ENCODE measurements around the gene RAD51B.

DNA sequence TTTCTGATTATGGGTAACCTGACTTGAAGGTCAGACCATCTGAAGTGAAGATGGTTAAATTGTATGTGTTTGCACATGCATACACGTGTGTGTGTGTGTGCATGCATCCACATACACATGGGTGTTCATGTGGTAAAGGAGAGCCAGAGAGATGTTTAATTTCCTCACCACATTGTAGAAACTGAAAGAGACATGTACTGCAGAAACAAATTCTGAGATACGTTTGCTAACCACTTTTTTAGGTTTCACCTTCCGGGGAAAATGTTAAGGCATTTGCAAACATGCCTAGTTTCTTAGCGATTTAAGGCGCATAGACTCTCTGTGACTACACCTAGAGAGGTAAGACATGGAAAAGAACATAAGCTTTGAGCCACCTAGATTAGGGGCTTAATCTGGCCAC is 362.9 kb downstream of the RAD51B start:
- TF ChIP-seq, protein P1, sequence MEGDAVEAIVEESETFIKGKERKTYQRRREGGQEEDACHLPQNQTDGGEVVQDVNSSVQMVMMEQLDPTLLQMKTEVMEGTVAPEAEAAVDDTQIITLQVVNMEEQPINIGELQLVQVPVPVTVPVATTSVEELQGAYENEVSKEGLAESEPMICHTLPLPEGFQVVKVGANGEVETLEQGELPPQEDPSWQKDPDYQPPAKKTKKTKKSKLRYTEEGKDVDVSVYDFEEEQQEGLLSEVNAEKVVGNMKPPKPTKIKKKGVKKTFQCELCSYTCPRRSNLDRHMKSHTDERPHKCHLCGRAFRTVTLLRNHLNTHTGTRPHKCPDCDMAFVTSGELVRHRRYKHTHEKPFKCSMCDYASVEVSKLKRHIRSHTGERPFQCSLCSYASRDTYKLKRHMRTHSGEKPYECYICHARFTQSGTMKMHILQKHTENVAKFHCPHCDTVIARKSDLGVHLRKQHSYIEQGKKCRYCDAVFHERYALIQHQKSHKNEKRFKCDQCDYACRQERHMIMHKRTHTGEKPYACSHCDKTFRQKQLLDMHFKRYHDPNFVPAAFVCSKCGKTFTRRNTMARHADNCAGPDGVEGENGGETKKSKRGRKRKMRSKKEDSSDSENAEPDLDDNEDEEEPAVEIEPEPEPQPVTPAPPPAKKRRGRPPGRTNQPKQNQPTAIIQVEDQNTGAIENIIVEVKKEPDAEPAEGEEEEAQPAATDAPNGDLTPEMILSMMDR (IDR thresholded peaks at IDR 0.05) = no peak
- TF ChIP-seq POLR2A (IDR thresholded peaks at IDR 0.05) = no peak

All from vagina (tissue), 2 donors.